GM18519 (cell line): ENCODE data around the gene C16orf82.

Experiments
- ATAC-seq: cut with Tn5 transposase; IDR thresholded peaks from one replicate; pipeline ENCODE4 v1.9.1; 2021; ENCODE audit warnings: mild to moderate bottlenecking, moderate library complexity; ENCODE audit not compliant: unreplicated experiment, low FRiP score

Gene C16orf82

DNA sequence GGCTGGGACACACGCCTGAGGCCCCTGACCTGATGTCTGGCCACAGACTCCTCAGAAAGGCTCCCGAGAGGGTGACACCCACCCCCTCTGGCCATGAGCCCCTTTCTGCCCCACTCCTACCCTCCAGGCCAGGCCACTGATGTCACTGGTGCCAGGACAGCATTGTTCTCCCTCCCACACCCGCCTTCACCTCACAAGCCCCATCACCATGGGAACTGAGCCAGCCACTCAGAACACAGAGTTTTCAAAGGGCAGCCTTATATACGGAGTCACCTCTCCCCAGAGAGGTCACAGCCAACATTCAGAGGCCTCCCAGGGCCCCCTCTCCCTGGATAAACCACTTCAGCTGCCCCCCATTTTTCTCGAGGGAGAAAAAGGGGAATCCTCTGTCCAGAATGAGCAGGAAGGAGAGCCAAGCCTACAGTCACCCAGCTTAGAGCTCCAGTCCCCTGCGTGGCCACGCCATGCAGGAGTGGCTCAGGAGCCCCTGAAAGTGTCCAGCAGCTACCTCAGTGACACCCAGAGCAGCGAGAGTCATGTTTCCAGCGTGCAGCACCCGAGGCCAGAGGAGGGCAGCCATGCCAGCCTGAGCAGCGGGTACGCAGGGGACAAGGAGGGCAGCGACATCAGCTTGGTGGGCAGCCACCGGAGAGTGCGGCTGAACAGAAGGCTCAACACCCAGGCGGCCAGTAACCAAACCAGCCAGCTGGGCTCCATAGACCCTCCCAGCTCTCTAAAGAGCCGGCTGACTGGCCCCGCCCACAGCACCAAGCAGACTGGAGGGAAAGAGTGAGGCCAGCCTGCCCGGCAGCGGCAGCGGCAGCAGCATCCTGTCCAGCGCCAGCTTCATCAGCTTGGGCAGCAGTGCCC is at the start of gene C16orf82:
Gene C16orf82 (plus strand): TSS at position 260 of the 870 bp plus-strand sequence.
- ATAC-seq: no peak

- no peak for ATAC-seq
Observed at GRCh38 chr16:27020031-27020430, 46.7 kb upstream of the C16orf82 start.

GRCh38 chr16:27024010-27024409 is 42.7 kb upstream of the C16orf82 start:
- ATAC-seq: no peak

DNA sequence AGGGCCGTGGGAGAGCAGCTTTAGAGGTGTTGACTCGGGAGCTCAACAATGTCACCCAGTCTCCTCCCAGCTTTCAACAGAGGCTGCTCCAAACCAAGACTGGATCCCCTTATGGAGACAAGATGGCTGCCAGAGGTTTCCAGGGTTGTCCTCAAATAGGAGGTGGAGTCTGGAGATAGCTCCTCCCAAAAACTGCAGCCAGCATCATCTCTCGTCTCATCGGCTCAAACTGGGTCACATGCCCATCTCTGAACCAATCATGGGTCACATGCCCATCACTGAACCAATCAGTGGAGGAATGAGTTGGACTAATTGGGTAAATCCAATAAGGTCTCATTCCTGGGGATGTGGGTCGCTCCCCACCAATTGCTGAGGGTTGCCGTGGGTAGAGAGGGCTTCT is 41.1 kb upstream of the C16orf82 start:
- no peak for ATAC-seq

- no peak for ATAC-seq
Observed at GRCh38 chr16:27027971-27028370, 38.8 kb upstream of the C16orf82 start.

DNA sequence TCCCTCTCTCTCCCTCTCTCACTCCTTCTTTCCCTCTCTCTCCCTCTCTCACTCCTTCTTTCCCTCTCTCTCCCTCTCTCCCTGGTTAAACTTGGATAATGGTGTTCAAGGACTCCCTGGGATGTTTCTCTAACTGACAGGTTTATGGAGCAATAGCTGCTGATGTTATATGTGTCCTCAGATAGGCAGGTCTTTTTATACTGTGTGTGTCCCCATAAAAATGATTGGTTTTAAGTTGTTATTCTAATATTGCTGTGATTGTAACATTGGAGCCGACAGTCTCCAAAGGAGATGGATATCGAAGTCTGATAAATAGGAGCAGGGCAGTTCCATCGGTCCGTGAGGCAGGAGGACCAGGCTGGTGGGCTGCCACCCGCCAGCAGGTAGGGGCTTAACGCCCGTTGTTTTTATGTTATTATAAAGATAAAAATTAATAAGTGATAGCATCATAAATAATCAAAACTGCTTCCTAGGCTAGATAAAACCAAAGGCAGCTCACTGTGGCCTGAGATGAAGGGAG is 38.1 kb upstream of the C16orf82 start:
- ATAC-seq: no peak

- ATAC-seq: no peak
Observed at GRCh38 chr16:27029525-27029924, 37.2 kb upstream of the C16orf82 start.

DNA sequence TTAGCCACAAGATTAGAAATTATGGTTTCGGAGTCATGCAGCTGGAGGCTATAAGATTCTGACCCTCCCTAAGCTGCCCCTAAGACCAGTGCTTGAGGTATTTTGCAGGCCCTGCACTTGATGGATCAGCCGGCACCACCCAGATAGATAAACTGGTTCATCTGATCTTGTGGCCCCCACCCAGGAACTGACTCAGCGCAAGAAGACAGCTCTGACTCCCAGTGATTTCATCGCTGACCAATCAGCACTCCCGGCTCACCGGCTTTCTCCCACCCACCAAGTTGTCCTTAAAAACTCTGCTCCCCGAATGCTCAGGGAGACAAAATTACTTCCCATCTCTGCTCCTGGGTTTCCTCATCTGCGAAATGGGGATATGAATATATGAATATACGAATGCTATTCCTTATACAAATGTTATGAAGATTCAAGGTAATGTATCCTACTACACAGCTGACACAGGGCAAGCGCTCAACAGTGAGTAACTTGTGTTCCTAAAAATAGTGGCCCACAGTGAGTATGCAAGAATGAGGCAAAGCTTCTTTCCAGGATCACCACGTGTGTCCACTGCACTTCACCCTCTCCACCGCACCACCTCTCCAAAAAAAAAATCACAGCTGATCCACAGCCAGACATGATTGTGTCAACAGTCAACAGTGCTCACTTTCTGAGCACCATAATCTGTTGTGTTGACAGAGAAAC is 33.3 kb upstream of the C16orf82 start:
- ATAC-seq: no peak

- no peak for ATAC-seq
Observed at GRCh38 chr16:27040732-27041131, 26.0 kb upstream of the C16orf82 start.

DNA sequence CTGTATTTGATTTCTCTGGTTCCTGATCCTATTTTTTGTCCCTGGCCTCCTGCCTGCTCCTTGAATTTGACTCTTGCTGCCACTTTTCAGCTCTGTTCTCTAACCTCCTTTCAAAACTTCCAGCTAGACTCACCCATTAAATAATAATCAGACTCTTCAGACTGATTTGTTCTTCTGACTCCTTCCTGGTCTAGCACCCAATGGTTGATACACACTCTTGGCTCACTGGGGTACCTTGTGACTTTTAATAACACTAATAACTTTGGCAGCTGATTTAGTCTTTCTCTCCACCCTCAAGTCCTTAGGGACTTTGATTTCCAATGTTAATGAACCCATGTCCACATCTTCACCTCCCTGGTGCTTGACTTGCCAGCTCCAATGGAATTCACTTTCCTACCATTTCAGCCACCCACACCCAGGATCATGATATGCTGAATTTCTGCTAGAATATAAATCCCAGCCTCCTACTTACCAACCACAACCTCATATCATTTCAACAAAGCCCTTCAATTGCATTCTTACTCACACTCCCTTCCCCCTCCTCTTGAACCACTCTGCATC is 19.7 kb upstream of the C16orf82 start:
- no peak for ATAC-seq

DNA sequence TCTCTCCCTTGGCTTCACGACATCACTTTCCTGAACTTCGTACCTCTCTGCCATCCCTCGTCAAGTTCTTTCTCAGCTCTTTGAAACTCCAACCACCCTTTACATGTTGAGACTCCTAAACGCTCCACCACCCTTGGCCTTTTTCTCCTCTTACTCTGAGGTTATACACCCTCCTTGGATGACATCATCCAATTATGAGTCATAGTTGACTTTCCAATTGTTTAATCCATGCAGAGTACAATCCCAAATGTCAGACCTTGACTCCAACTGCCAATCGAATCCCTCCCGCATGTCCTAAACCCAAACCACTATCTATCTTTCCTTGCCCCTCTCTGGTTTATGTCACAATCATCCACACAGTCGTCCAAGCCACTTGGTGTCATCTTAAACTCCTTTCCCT is 18.4 kb upstream of the C16orf82 start:
- no peak for ATAC-seq

GRCh38 chr16:27049117-27049516 is 17.6 kb upstream of the C16orf82 start:
- no peak for ATAC-seq

DNA sequence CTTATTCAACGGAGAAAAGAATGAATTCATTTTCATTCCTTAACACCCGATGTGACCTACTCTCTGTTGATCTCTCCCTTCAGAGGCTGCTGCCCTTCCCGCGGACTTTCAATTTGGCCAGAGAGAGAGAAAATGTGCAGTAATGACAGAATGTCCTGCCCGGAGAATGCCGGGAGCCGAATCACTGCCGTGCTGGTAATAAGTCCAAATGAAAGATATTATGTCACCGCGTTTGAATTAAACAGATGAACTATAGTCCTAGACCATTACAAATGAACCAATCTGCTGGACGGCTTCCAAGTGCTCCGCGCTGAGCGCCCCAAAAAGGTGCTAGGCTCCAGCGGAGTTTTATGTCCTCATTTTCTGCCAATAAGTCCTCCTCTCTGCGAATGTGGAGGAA is 14.7 kb upstream of the C16orf82 start:
- ATAC-seq: no peak

DNA sequence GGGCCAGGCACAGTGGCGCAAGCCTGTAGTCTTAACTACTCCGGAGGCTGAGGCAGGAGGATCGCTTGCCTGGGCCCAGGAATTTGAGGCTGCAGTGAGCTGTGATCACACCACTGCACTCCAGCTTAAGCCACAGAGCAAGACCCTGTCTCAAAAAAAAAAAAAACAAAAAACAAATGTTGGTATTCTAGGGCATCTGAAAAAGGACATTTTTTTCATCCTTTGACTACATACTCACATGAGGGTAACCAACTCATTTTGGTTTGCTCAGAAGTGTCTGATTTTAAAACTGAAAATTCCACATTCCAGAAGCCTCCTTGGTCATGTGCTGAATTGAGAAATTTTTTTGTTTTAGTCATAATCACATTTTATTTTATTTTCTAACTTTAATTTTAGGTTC is 12.7 kb upstream of the C16orf82 start:
- ATAC-seq: no peak

DNA sequence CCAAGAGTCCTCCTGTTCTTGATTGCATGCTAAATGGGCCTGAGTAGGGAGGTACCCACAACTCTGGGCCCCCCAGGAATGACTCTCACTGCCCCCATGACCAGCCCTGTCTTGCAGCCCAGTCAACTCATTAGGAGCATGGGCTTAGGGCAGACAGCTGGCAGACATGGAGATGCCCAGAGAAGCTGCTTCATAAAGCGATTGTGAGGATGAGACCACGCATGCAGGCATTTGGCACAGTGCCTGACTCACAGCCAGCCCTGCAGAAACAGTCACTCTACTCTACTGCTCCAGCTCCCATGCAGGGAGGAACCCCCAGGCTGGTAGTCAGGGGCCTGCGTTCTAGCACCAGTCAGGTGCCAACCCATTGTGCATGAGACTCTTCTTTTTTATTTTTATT is 8.4 kb upstream of the C16orf82 start:
- no peak for ATAC-seq

DNA sequence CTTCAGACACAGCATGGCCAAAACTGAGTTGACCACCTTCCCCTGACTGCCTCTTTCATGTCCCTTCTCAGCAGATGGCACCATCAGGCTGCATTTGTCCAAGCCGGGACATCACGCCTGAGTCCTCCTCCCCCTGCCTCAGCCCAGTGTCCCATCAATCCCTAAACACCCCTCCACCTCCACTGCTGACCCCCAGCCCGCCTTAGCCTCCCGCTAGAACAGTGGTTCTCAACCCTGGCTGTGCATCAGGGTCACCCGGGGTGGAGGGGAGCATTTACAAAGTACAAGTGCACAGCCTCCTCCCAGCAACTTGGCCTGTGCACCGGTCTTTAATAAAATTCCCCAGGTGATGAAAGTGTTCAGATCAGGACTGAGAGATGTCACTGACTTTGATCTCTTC is 4.0 kb downstream of the C16orf82 start:
- ATAC-seq: no peak

GRCh38 chr16:27073733-27074132 is 7.0 kb downstream of the C16orf82 start:
- ATAC-seq: no peak

DNA sequence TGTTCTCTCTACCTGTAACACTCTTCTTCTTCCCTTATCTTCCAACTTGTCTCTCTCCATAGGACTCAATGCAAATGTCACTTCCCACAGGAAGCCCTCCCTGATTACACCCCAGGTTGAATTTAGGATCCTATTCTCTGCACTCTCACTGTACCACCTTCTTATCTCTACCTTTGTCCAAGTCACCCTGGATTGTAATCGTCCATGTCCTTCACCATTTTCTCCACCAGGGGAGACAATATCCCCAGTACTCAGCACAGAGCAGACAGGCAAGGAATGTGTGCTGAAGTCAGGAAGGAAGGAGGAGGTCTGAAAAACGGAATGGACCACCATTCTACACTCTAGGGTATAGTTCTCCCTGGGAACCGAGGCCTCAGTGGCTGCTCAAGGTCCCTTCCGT is 14.2 kb downstream of the C16orf82 start:
- ATAC-seq: no peak

GRCh38 chr16:27083861-27084261 is 17.1 kb downstream of the C16orf82 start:
- ATAC-seq: no peak

DNA sequence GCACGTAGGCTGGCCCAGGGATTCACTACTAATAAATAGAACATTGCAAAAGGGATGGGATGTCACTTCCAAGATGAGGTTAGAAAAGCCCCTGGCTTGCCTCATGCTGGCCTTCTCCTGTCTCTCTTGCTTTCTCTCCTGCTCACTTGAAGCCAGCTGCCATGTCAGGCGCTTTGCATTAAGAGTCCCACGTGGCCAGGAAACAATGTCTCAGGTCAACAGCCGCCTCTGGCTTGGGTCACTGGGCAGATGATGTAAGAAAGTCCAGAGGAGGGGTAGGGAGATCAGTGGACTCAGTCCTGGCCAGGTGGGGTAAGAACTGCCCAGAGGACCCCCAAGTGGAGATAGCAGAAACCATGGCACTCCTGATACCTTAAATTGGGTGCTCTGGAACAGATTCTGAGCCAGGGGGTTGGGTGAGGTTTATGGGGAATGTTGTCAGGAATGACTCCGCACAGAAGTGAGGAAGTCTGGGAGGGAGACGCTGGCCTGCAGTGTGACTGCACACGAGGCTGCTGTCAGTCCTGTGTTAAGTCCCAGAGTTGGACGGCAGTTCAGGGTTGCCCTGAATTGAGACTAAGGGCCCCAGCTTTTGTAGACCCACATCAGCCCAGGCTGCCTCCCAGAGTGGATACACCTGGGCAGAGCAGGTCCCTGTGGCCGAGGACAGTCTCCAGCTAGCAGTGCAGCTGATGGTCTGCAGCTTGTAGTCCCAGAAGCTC is 17.7 kb downstream of the C16orf82 start:
- ATAC-seq: no peak

- ATAC-seq: no peak
Observed at GRCh38 chr16:27085182-27085581, 18.5 kb downstream of the C16orf82 start.
